Measurements from ENCODE around the gene SEMA5B. TPM values are rescaled to one million over a fixed set of nuclear protein-coding genes. Genes with fewer than 3 reads are reported as not detected.

SEMA5B gene
- total RNA-seq, 3 donors from 2014 or later (not counting 1 experiment from before 2014, with no cell fraction given), result 0.23 TPM; not detected in 2

- DNase-seq, result peak in 1 of 2 donors; percentile 16
- intact Hi-C loops (cut with micrococcal nuclease), result no loop called here
- WGBS (ENCODE audit: insufficient coverage), result 35% methylated on average over 23 of the region's 23 CpGs
- H3K27ac ChIP-seq (ENCODE audit: low read length), result no peak overlapping the region
- H3K4me3 ChIP-seq (ENCODE audit: low read length), result no peak overlapping the region
- peaks cover 31% of the 10 kb centered on the region for H3K4me1 ChIP-seq (ENCODE audit: control insufficient read depth, insufficient read depth, low read length)
- Mint-ChIP-seq H3K27ac (no peak overlapping the region), H3K36me3 (no peaks in the 10 kb centered on the region), H3K4me1 (peaks cover 12 to 36% of the 10 kb centered on the region in 2 donors), H3K4me3 (no peak overlapping the region), H3K9me3 (no peaks in the 10 kb centered on the region), H3K27me3 (ENCODE audit: low read depth in 2 of 2) (peaks cover 30 to 47% of the 10 kb centered on the region in 2 donors)
- TF ChIP-seq, protein P1, sequence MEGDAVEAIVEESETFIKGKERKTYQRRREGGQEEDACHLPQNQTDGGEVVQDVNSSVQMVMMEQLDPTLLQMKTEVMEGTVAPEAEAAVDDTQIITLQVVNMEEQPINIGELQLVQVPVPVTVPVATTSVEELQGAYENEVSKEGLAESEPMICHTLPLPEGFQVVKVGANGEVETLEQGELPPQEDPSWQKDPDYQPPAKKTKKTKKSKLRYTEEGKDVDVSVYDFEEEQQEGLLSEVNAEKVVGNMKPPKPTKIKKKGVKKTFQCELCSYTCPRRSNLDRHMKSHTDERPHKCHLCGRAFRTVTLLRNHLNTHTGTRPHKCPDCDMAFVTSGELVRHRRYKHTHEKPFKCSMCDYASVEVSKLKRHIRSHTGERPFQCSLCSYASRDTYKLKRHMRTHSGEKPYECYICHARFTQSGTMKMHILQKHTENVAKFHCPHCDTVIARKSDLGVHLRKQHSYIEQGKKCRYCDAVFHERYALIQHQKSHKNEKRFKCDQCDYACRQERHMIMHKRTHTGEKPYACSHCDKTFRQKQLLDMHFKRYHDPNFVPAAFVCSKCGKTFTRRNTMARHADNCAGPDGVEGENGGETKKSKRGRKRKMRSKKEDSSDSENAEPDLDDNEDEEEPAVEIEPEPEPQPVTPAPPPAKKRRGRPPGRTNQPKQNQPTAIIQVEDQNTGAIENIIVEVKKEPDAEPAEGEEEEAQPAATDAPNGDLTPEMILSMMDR (IDR thresholded peaks at IDR 0.05), result peak; percentile 65
- H3K27me3 ChIP-seq (ENCODE audit: control insufficient read depth, insufficient read depth, low read length), result peaks cover 16% of the 10 kb centered on the region
- H3K36me3 ChIP-seq (ENCODE audit: control insufficient read depth, insufficient read depth, low read length), result no peaks in the 10 kb centered on the region
- ATAC-seq, result peak in 1 of 3 donors; percentile 38
- no peaks in the 10 kb centered on the region for H3K9me3 ChIP-seq (ENCODE audit: control insufficient read depth, insufficient read depth, low read length)
Observed at GRCh38 chr3:122942937-122943827, 84.4 kb downstream of the SEMA5B start.

DNA sequence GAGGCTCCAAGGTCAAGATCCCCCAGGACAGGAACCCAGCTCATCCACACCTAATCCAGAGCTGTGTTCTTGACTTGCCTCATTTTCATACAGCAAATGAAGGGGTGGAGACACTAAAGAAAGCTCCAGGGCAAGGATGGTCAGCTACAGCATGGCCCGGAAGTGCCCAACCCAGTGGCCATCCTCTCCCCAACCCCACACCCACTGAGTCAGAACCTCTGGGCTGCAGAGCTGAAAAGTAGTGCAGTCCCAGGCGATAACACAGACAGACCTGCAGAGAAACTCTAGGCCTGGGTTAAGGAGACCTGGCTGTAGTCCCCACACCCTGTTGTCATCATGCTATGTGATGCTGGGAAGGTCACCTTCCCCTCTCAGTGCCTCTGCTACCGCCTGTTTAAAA, 85.3 kb downstream of the SEMA5B start:
- no peaks in the 10 kb centered on the region for H3K36me3 Mint-ChIP-seq
- no peaks in the 10 kb centered on the region for H3K9me3 Mint-ChIP-seq
- no peak overlapping the region for H3K27ac Mint-ChIP-seq
- Histone ChIP-seq H3K27ac (ENCODE audit: low read length) (no peak overlapping the region), H3K4me1 (ENCODE audit: control insufficient read depth, insufficient read depth, low read length) (peaks cover 31% of the 10 kb centered on the region), H3K9me3 (ENCODE audit: control insufficient read depth, insufficient read depth, low read length) (no peaks in the 10 kb centered on the region), H3K36me3 (ENCODE audit: control insufficient read depth, insufficient read depth, low read length) (no peaks in the 10 kb centered on the region), H3K27me3 (ENCODE audit: control insufficient read depth, insufficient read depth, low read length) (peaks cover 16% of the 10 kb centered on the region), H3K4me3 (ENCODE audit: low read length) (no peak overlapping the region)
- H3K4me1 Mint-ChIP-seq, result peaks cover 12 to 43% of the 10 kb centered on the region in 2 donors
- no peak for ATAC-seq
- TF ChIP-seq, protein P1 (IDR thresholded peaks at IDR 0.05), result no peak
- 88% methylated on average over 3 of the region's 3 CpGs for WGBS (ENCODE audit: insufficient coverage)
- no peak for DNase-seq
- intact Hi-C loops (cut with micrococcal nuclease), result no loop called here
- H3K27me3 Mint-ChIP-seq (ENCODE audit: low read depth in 2 of 2), result peaks cover 36 to 54% of the 10 kb centered on the region in 2 donors
- H3K4me3 Mint-ChIP-seq, result no peak overlapping the region

DNA sequence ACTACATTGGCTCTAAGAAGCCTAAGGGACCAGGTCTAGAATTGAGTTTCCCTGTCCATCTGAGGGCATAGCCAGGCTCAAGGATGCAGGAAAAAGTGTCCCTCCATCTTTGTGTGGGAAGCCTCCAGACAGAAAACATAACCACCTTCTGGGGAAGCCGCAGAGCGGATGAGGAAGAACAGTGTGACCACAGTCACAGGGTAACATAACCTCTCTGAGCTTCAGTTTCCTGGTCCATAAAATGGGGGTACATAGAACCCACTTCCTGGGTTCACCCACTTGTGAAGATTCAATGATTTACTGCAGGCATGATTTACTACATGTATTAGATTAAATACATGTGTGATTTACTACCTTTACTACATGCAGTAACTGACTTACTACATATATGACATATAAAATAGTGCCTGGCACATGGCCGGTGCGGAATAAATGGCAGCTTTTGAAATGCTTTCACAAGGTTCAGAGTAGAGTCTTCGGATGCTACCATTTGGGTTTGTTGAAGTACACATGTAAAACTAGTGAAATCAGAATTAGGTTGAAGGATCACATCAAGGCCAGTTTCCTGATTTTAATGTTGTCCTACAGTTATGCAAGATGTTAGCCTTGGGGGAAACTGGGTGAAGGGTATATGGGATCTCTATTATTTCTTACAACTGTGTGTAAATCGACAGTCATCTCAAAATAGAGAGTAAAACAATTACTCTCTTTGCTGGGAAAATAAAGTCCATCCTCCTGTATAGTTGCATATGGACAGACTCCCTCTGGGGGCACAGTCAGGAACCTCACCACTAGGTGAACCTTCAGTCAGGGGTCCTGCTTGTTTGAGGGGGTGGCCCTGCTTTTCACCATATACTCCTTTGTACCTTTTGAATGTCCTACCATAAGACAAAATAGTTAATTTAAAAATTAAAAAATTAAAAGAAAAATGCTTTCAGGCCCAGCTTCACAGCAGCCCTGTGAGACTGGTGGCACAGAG, 86.0 kb downstream of the SEMA5B start:
- H3K27me3 Mint-ChIP-seq (ENCODE audit: low read depth in 2 of 2), result peaks cover 36 to 54% of the 10 kb centered on the region in 2 donors
- Histone ChIP-seq H3K4me1 (ENCODE audit: control insufficient read depth, insufficient read depth, low read length) (peaks cover 31% of the 10 kb centered on the region), H3K27me3 (ENCODE audit: control insufficient read depth, insufficient read depth, low read length) (peaks cover 16% of the 10 kb centered on the region), H3K9me3 (ENCODE audit: control insufficient read depth, insufficient read depth, low read length) (no peaks in the 10 kb centered on the region), H3K27ac (ENCODE audit: low read length) (no peak overlapping the region), H3K4me3 (ENCODE audit: low read length) (no peak overlapping the region), H3K36me3 (ENCODE audit: control insufficient read depth, insufficient read depth, low read length) (no peaks in the 10 kb centered on the region)
- H3K36me3 Mint-ChIP-seq, result no peaks in the 10 kb centered on the region
- TF ChIP-seq, protein P1 (IDR thresholded peaks at IDR 0.05), result no peak
- no peaks in the 10 kb centered on the region for H3K9me3 Mint-ChIP-seq
- peak; percentile 39 to 82 (median 60) for ATAC-seq
- WGBS (ENCODE audit: insufficient coverage), result 69% methylated on average over 6 of the region's 6 CpGs
- DNase-seq, result peak in 1 of 2 donors; percentile 43
- intact Hi-C loops (cut with micrococcal nuclease), result no loop called here
- H3K27ac Mint-ChIP-seq, result no peak overlapping the region
- H3K4me3 Mint-ChIP-seq, result no peak overlapping the region
- H3K4me1 Mint-ChIP-seq, result peaks cover 12 to 43% of the 10 kb centered on the region in 2 donors

All from natural killer cell (primary cell).